Stimulated activated CD4-positive, alpha-beta T cell treated with anti-CD3 and anti-CD28 coated beads, TNF-alpha, amount 100 ng/mL, for 1 hour (primary cell): ENCODE measurements around the gene SCUBE3.

ENCODE experiments used
- DNase-seq, 3 donors: peaks; one replicate each; pipeline ENCODE4 v3.0.0-alpha.2; 2020; ENCODE audit warnings: low read depth in 3 of 3, low spot score in 1 of 3

The SCUBE3 gene

DNA sequence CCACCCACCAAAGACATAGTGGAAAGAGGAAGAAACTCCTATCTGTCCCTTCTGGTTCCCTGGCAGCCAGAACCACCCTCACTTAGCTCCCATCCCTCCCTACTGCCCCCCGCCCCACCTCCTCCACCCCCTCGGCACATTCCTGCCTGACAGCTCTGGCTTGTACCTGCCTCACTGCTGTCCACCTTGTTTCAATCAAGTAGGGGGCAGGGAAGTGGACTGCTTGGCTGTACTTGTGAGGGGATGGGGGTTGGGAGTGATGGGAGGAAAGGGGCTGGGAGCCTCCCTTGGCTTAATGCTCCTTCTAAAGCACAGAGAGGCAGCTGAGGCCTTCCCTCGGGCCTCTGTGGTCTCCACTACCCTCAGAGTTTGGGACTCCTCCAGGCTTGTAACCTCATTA, 23.7 kb downstream of the SCUBE3 start:
- no peak for DNase-seq

DNA sequence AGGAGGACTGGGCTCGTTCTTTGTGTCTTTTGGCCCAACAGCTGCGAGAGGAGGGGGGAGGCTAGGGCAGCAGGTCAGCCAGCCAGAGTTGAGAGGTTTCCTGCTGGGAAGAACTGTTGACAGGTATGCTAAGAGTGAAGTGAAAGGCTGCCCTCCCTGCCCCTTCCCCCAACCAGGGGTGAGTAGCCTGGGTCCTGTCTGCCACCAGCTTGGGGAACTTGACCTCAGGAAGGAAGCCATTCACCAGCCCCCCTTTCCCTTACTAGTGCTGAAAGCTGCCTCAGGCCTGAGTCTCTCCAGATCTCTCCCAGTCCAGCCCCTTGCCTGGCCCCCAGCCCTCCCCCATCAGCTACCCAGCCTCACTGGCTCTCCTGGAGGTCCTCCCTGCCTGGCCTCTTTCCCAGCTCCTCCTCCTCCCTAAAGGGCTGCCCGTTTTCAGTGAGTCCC, 25.1 kb downstream of the SCUBE3 start:
- DNase-seq, result no peak

DNA sequence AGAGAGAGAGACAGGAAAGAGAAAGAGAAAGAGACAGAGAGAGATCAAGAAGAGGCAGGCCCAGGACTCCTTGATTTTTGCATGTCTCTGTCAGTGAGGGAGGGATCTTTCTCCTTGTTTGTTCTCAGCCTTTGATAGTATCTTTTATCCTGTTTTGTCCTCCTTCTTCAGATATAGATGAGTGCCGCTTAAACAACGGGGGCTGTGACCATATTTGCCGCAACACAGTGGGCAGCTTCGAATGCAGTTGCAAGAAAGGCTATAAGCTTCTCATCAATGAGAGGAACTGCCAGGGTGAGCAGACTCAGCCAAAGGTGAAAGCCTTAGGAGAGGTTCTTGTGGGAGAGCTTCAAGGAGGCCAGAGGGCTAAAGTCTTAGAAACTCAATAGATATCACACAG, 25.8 kb downstream of the SCUBE3 start:
- no peak for DNase-seq

DNA sequence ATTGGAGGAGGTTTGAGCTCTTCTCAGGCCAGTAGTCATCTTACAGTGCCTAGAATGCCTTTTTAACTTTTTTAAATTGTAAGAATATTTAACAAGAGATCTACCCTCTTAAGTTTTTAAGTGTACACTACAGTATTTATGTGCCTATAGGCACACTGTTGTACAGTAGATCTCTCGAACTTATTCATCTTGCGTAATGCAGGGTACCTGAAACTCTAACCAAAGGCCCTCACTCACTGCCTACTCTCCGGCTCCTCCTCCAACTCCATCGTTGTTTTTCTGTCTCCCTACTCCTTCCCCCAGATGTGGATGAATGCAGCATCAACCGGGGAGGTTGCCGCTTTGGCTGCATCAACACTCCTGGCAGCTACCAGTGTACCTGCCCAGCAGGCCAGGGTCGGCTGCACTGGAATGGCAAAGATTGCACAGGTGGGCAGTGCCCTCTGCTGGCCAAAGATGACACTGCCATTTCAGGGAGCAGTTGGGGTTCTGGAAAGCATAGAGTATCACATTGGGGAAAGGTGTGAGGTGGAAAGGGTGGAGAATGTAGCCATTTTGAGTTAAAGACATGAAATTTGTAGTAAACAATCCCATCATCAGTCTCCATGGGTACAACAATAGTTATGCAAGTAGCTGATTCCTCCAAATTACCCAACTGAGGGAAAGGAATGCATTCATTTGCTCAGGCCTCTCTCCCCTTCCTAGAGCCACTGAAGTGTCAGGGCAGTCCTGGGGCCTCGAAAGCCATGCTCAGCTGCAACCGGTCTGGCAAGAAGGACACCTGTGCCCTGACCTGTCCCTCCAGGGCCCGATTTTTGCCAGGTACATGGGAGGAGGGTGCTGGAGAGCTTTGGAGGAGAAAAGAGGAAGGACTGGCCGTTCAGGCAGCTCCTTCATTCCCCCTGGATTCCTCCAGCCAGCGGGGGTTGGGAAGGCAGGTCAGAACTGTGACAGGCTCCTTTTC, 27.4 kb downstream of the SCUBE3 start:
- DNase-seq, result peak; percentile 32 to 69 (median 49)

DNA sequence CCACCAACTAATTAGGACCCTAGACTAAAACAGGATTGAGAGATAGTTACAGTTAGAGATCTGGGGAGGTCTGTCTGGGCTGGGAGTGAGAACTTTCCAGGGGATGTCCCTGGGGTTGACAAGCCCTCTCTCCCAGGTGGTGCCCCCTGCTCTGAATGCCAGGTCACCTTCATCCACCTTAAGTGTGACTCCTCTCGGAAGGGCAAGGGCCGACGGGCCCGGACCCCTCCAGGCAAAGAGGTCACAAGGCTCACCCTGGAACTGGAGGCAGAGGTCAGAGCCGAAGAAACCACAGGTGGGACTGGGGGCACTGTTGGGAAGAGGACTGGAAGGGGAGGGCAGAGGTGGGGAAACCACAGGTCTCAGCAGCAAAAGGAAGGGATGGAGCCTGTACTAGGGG, 28.7 kb downstream of the SCUBE3 start:
- DNase-seq, result no peak

DNA sequence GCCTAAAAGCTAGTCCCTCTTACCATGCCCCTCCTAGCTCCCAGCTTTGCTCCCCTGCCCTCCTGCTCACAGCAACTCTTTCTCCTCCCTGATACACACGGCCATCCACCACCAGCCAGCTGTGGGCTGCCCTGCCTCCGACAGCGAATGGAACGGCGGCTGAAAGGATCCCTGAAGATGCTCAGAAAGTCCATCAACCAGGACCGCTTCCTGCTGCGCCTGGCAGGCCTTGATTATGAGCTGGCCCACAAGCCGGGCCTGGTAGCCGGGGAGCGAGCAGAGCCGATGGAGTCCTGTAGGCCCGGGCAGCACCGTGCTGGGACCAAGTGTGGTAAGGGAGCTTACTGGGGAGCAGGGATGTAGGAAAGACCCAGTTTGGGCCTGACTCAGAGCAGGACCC, 29.1 kb downstream of the SCUBE3 start:
- no peak for DNase-seq

DNA sequence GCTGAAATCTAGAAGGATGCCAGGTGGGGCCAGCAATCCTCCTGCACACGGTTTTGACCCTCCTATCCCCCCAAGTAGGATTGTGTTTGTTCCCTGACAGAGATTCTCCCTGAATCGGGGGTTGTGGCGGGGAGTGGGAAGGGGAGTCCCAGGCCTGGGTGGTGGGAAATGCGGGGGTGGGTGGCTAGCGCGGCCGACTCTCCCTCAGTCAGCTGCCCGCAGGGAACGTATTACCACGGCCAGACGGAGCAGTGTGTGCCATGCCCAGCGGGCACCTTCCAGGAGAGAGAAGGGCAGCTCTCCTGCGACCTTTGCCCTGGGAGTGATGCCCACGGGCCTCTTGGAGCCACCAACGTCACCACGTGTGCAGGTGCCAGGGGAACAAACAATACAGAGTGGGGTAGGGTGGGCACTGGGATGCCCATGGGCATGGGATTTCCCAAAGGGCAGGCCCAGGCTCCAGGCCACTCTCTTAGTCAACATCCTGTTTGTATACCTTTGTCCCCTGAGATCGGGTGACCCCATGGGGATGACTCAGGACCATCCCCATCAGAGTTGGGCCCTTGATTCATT, 29.7 kb downstream of the SCUBE3 start:
- DNase-seq, result no peak

DNA sequence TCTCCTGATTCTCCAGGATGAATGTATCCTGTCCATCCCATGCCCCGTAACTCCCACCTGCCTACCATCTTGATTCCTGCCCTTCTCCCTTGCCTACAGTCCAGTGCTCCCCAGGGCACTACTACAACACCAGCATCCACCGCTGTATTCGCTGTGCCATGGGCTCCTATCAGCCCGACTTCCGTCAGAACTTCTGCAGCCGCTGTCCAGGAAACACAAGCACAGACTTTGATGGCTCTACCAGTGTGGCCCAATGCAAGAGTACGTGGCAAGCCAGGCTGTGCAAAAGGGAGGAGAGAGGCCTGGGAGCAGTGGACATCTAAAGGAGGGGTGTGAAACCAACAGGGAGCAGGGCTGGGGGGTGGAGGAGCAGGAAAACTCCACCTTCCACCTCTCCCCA, 30.8 kb downstream of the SCUBE3 start:
- DNase-seq, result no peak

DNA sequence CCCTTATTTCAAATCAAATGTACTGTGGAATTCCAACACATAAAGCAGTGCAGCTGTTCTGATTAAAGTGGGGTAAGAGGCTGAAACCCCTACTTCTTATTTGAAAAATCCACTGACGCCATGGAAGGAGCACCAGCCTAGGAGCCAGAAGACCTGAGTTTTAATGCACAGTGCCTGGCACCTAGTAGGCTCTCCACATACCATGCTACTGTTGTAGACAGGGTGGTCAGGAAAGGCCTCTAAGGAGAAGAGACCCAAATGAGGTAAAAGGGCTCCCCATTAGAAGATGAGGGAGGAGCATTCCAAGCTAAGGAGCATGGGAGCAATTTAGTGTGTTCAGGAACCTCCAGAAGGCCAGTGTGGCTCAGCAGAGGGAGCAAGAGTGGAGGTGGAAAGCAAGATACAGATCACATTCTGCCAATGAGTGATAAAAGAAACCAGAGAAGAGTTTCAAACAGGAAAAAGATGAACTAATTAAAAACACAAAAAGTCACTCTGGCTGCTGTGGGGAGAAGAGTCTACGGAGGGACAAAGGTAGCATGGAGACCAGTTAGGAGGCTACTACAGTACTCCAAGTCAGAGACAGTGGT, 34.0 kb downstream of the SCUBE3 start:
- DNase-seq, result no peak

DNA sequence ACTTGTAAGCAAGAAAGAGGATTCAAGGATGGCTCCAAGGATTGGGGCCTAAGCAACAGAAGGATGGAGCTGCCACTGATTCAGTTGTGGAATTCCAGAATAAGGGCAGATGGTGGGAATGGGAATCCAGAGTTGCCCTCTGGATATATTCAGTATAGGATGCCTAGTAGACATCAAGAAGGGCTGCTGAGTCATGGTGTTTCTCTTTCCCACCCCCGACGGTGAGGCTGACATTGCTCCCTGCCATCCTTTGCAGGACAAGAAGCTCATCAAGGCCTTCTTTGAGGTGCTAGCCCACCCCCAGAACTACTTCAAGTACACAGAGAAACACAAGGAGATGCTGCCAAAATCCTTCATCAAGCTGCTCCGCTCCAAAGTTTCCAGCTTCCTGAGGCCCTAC, 34.5 kb downstream of the SCUBE3 start:
- DNase-seq, result no peak

DNA sequence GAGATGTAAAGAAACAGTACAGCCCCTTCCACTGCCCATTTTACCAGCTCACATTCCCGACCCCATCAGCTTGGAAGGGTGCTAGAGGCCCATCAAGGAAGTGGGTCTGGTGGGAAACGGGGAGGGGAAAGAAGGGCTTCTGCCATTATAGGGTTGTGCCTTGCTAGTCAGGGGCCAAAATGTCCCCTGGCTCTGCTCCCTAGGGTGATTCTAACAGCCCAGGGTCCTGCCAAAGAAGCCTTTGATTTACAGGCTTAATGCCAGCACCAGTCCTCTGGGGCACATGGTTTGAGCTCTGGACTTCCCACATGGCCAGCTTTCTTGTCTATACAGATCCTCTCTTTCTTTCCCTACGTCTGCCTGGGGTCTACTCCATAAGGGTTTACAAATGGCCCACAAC, 35.2 kb downstream of the SCUBE3 start:
- no peak for DNase-seq

DNA sequence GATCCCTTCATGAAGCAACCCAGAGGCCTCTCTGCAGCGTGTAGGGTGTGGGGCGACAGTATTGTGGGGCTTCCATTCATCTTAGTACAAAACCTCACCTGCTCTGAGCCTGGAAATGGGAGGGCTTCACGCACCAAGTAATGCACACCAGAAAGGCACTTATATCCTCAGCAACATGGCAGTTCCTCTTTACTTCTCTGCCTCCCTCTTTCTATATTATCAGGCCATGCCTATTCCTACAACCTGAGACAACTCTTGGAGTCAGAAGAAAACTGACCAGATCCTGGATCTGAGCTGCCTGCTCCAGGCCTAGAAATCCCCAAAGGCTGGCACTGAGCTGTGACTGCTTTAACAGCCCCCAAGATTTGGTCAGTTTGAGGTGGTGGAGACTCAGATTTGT, 38.2 kb downstream of the SCUBE3 start:
- DNase-seq, result no peak

DNA sequence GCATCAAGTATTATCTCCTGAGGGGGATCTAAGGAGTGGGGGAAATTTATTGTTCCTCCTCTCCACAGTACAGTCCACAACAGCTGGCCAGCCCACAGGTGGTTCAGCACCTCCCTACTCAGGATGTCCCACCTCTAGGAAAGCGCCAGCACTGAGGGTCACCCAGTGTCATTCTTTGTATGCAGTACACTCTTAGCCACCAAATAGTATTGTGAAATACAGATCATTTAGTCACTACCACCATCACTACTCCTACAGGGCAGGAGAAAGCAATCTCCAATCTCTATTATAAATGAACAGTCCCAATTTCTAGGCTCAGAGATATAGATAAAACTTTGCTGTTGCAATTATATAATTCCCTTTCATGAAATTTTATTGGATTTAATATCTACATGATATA, 39.5 kb downstream of the SCUBE3 start:
- no peak for DNase-seq

DNA sequence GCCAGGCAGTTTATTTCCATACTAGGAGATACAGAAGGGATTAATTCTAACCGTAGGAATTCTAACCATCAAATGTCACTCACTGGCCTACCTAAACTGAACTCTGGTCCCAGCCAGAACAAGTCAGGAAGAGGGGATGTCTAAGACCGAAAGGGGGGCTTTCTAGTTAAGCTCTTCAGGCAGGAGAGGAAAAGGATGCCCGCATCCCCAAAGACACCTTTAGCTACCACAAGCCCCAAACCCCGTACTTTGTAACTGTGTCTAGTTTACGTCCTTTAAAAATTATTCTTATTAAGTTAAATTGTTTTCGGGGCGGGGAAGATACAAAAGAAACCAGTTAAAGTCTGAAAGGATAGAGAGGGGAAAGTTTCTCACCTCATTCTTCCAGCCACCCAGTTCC, 44.6 kb downstream of the SCUBE3 start:
- DNase-seq, result no peak

DNA sequence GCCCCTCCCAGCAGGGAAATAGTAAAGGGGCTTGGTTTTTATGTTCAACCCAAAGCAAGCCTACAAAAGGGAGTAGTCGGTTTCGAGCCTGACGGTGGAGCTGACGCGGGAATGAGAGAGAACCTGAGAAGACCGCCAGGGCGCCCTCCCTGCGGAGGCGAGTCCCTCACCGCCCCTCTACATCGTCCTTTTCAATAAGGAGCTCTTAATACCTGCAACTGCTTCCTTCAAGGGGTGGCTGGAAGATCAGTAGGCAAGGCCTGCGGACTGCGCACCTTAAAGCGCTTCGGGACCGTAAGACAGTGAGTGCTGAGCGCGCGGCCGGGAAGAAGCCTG, 45.1 kb downstream of the SCUBE3 start:
- DNase-seq, result no peak

DNA sequence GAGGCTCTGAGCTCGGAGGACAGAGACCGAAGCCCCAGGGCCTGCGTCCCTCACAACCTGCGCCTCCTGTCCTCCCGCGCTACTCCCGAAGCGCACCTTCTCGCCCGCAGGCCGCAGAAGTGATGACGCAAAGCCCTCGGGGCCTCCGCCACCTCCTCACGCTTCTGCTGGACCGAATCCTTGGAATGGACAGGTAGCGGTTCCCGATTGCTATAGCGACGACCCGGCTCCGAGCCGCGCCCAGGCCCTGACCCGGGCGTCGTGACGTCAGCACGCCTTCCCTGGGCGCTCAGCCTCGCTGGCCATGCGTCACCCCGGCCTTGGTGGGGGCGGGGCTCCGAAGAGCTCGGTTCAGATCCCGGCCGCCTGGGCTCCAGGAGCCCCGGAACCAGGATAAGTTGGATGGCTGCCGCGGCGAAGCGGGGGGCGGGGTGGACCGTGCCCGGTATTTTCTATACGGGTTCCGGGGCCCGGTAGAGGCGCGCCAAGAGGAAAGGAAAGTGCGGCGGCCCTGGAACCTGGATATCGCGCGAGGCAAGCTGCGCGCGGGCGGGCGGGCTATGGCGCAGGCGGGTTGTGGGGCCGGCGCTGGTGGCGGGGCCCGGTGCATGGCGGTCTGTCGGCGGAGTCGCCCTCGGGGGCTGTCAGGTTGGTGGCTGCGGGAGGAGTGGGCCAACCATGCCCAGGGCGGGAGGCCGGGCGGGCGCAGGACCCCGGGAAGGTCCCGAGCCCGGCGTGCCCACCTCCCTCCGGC, 45.6 kb downstream of the SCUBE3 start, which contains the start of gene ZNF76:
TSS of gene ZNF76 (plus strand) at position 542 of the 754 bp plus-strand sequence. CDS start 21,417 bp downstream, outside the sequence.
- DNase-seq, result peak; percentile 71 to 85 (median 82)

DNA sequence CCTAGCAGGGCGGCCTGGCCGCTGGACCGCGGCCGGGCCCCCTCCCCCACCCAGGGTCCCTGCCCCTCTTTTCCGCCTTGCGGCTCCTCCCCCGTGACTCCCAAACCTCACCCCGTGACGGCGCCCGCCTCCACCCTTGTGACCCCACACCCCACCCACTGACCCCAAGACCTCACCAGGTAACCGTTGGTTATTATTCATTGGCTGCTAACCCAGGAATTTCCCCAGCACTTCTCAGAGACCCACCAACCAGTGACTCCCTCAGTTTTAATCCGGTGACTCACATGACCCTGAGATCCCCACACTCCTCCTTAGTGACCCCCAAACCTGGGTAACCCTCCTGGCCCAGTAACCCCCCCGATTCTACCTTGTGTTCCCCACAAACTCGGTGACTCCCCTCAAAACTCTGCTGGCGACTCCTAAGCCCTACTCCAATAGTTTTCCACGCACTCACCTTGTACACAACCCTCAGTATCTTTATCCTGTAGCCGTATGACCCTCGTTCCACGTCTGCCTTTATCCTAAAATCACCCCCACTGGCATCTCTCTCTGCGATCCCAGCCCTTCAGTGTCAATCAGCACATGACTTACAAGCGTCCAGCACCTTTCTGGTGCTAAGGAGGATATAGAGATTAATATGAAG, 46.3 kb downstream of the SCUBE3 start:
- DNase-seq, result peak; percentile 42 to 62 (median 56)

DNA sequence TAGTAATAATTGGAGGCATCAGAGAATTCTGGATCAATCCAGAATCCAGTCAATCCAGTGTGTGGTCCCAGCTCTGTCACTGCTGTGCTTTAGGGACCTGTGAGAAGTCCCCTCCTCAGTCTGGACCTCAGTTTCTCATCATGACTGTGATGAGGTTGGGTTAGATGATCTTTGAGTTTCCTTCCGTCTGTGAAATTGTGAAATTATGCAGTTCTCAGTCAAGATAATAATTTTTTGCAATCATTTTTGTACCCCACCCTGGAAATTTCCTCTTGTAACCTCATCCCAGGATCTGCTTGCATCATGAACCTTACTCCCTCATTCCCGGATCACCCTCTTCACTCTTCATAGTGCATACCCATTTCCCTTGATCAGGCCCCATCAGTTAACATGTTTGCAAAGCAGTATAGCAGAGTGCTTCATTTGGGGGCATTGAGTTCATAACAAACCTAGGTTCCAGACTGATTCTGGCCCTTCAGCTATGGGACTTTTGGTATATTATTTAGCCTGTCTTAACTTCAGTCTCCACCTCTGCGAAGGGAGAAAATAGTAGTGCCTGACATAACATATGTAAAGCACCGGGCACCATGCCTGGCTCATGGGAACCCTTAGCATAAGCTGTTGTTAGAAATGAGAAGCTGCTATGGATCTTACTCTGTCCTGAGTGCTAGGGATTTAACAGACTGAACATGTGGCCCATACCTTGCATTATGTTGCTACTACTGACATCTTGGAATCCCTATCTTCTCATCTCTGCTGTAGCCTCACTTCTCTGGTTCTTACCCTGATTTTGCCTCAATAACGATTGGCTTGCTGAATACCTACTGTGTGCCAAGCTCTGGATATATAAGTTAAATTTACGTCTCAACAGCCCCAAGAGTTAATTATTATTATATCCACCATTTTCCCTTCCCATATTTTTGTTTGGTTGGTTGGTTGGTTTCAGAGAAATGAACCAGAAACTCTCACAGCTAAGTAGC, 47.1 kb downstream of the SCUBE3 start:
- DNase-seq, result no peak

DNA sequence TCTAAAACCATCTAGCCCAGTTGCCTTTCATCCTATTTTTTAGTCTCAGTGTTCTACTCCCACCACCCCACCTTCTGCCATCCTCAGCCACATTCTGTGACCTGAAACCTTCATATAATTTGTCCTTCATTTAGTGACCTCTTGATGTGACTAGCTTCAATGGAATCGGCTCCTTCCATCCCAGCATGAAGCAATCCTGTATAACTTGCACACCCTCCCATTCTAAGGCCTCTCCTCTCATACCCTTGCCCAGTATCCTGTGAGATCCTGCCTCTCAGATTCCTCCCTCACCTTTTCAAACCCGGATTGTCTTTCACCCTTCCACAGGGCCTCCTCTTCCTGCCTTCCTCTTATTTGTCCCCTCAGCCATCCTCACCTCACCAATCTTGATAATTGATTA, 48.8 kb downstream of the SCUBE3 start:
- no peak for DNase-seq
